HCT116 (cell line): Measurements from ENCODE around the gene CSNK1D.

Experiments
- ATF3 ChIP-seq: IDR thresholded peaks from 2 replicates; pipeline ENCODE4 v1.6.1; 2012
- CEBPB ChIP-seq: IDR thresholded peaks from 2 replicates; pipeline ENCODE4 v1.6.1; 2012; ENCODE audit warnings: low read depth
- CTCF ChIP-seq, 3 experiments: fragments of 200-600 bp in 1 of 3; sonication (generic) in 1 of 3; IDR thresholded peaks in 2 of 3; conservative IDR thresholded peaks in 1 of 3; 2 replicates each; pipeline ENCODE4 v1.5.1; 2012 to 2017; ENCODE audit warnings: low read depth in 2 of 3, low read length in 2 of 3, antibody characterized with exemption in 1 of 3, borderline replicate concordance in 1 of 3, control low read depth in 1 of 3, mild to moderate bottlenecking in 1 of 3, mixed read lengths in 1 of 3, mixed run types in 1 of 3, moderate library complexity in 1 of 3; ENCODE audit not compliant: insufficient read depth in 1 of 3
- EZH2 ChIP-seq: fragments of 200-600 bp; sonication (generic); IDR thresholded peaks from 2 replicates; pipeline ENCODE4 v1.6.1; 2017; ENCODE audit warnings: antibody characterized with exemption, mixed run types
- EZH2phosphoT487 ChIP-seq: fragments of 200-600 bp; IDR thresholded peaks from 2 replicates; pipeline ENCODE4 v1.6.1; 2018; ENCODE audit warnings: antibody characterized with exemption, borderline replicate concordance
- JUND ChIP-seq: IDR thresholded peaks from 2 replicates; pipeline ENCODE4 v1.6.1; 2012
- MAX ChIP-seq: IDR thresholded peaks from 2 replicates; pipeline ENCODE4 v1.6.1; 2012
- POLR2A ChIP-seq: IDR thresholded peaks from 2 replicates; pipeline ENCODE4 v1.7.0; 2011; ENCODE audit warnings: borderline replicate concordance; ENCODE audit not compliant: insufficient read depth, insufficient read length; ENCODE audit errors: extremely low read depth
- POLR2AphosphoS5 ChIP-seq: IDR thresholded peaks from 2 replicates; pipeline ENCODE4 v1.6.1; 2011; ENCODE audit warnings: mild to moderate bottlenecking, low read depth, low read length, moderate library complexity
- RAD21 ChIP-seq: IDR thresholded peaks from 2 replicates; pipeline ENCODE4 v1.6.1; 2012; ENCODE audit warnings: low read depth, mild to moderate bottlenecking
- REST ChIP-seq: IDR thresholded peaks from 2 replicates; pipeline ENCODE4 v1.6.1; 2012; ENCODE audit warnings: low read depth
- SRF ChIP-seq: IDR thresholded peaks from 2 replicates; pipeline ENCODE4 v1.6.1; 2012; ENCODE audit warnings: low read depth
- YY1 ChIP-seq: IDR thresholded peaks from 2 replicates; pipeline ENCODE4 v1.6.1; 2011; ENCODE audit warnings: low read length, low read depth, moderate library complexity, mild to moderate bottlenecking; ENCODE audit not compliant: insufficient replicate concordance; ENCODE audit errors: extremely low read depth

- no peak for TF ChIP-seq MAX
- TF ChIP-seq POLR2A: no peak
- peak; percentile 87 for TF ChIP-seq JUND
- peak in 2 of 3 experiments; percentile 18 to 28; a peak in 2 of 6 replicates for TF ChIP-seq CTCF (IDR thresholded peaks at IDR 0.05 in 2 of 3, conservative IDR thresholded peaks at IDR 0.05 in 1 of 3; ENCODE audit: borderline replicate concordance in 1 of 3, insufficient read depth in 1 of 3, low read depth in 2 of 3, low read length in 2 of 3)
- TF ChIP-seq POLR2AphosphoS5: no peak
- no peak for TF ChIP-seq EZH2phosphoT487
- TF ChIP-seq EZH2: no peak
- no peak for TF ChIP-seq RAD21
- TF ChIP-seq YY1: no peak
- TF ChIP-seq SRF: no peak
- TF ChIP-seq CEBPB: no peak
- TF ChIP-seq REST: no peak
- no peak for TF ChIP-seq ATF3
Observed at GRCh38 chr17:82267575-82268379, 5.7 kb downstream of the CSNK1D start.
